Measurements from ENCODE around the gene FAM20C. TPM values are rescaled to one million over a fixed set of nuclear protein-coding genes. Genes with fewer than 3 reads are reported as not detected.

FAM20C gene
- total and polyA plus RNA-seq, 10 of the 15 experiments (the other 5 are each of a cell fraction or from before 2014, with no cell fraction given): 0.44 TPM; not detected in 9

- Histone ChIP-seq H3K79me2 (ENCODE audit: control insufficient read depth, insufficient read depth, low read length) (no peaks in the 10 kb centered on the region), H3K4me2 (ENCODE audit: control insufficient read depth, insufficient read depth) (no peak overlapping the region), H2AFZ (ENCODE audit: control insufficient read depth, low read depth, low read length) (no peak overlapping the region), H3K27ac (ENCODE audit: control insufficient read depth, insufficient read depth) (no peak overlapping the region), H3K27me3 (replicated peaks in 1 of 2; ENCODE audit: control insufficient read depth in 2 of 2, insufficient read depth in 2 of 2, low read length in 1 of 2) (no peaks in the 10 kb centered on the region), H3K9me3 (replicated peaks; ENCODE audit: control insufficient read depth, insufficient read depth, low read length) (no peaks in the 10 kb centered on the region), H3K4me1 (ENCODE audit: control insufficient read depth, insufficient read depth, low read length) (no peaks in the 10 kb centered on the region), H3K9ac (ENCODE audit: control insufficient read depth, insufficient read depth, low read length) (no peak overlapping the region), H3K4me3 (no peak overlapping the region), H3K36me3 (ENCODE audit: control insufficient read depth in 2 of 2, insufficient read depth in 2 of 2, low read length in 1 of 2) (no peaks in the 10 kb centered on the region; a peak in 1 of 4 replicates), H4K20me1 (ENCODE audit: control insufficient read depth, insufficient read depth) (no peaks in the 10 kb centered on the region)
- no TSS peak for BruUV-seq (replicated peaks)
- intact Hi-C loops (cut with micrococcal nuclease; ENCODE audit: unreplicated experiment): no loop called here
- in situ Hi-C loops (cut with MboI): no loop called here
- FAIRE-seq: no peak
- ATAC-seq: no peak
- SMC1A ChIA-PET (ENCODE audit: uncharacterized antibody, unreplicated experiment): no interaction called here
- WGBS (ENCODE audit: insufficient coverage, insufficient replicate concordance, low lambda C conversion rate, missing lambda C conversion rate): 57% methylated on average over 23 of the region's 29 CpGs
- RAD21 ChIA-PET (ENCODE audit: unreplicated experiment): no interaction called here
- CTCF ChIA-PET: no interaction called here
- no peak for TF ChIP-seq IRF5 (IDR thresholded peaks at IDR 0.05; ENCODE audit: borderline replicate concordance)
- no peak for TF ChIP-seq ATF3 (IDR thresholded peaks at IDR 0.05; ENCODE audit: borderline replicate concordance, extremely low read depth, low read depth, low read length)
- TF ChIP-seq HDGF (IDR thresholded peaks at IDR 0.05): no peak
- no peak for TF ChIP-seq BACH1 (IDR thresholded peaks at IDR 0.05; ENCODE audit: borderline replicate concordance)
- DNase-seq (ENCODE audit: low read depth, low spot score): no peak
- POLR2A ChIA-PET: no interaction called here
Observed at GRCh38 chr7:173209-173918, 19.0 kb upstream of the FAM20C start.

GRCh38 chr7:174716-175115 lies 17.7 kb upstream of the FAM20C start:
- TF ChIP-seq BHLHE40 (IDR thresholded peaks at IDR 0.05; ENCODE audit: borderline replicate concordance in 1 of 2, low read depth in 2 of 2, low read length in 1 of 2) (no peak), STAT3 (IDR thresholded peaks at IDR 0.05; ENCODE audit: low read depth, low read length) (no peak), HDGF (IDR thresholded peaks at IDR 0.05) (no peak), RFX5 (IDR thresholded peaks at IDR 0.05; ENCODE audit: low read depth, low read length) (no peak), CREM (IDR thresholded peaks at IDR 0.05; ENCODE audit: low read depth) (no peak), IRF4 (IDR thresholded peaks at IDR 0.05; ENCODE audit: low read depth, low read length) (no peak), ZZZ3 (IDR thresholded peaks at IDR 0.05; ENCODE audit: control insufficient read depth, insufficient read length, low read depth) (no peak), IRF5 (IDR thresholded peaks at IDR 0.05; ENCODE audit: borderline replicate concordance) (no peak), TCF12 (IDR thresholded peaks at IDR 0.05; ENCODE audit: low read depth, low read length) (no peak), SRF (IDR thresholded peaks at IDR 0.05; ENCODE audit: low read depth in 2 of 2, low read length in 2 of 2) (no peak)
- Histone ChIP-seq H3K36me3 (ENCODE audit: control insufficient read depth in 2 of 2, insufficient read depth in 2 of 2, low read length in 1 of 2) (no peaks in the 10 kb centered on the region; a peak in 1 of 4 replicates), H3K4me3 (no peak overlapping the region), H3K4me2 (ENCODE audit: control insufficient read depth, insufficient read depth) (no peak overlapping the region), H3K9me3 (replicated peaks; ENCODE audit: control insufficient read depth, insufficient read depth, low read length) (no peaks in the 10 kb centered on the region), H3K4me1 (ENCODE audit: control insufficient read depth, insufficient read depth, low read length) (no peaks in the 10 kb centered on the region), H2AFZ (ENCODE audit: control insufficient read depth, low read depth, low read length) (no peak overlapping the region), H3K9ac (ENCODE audit: control insufficient read depth, insufficient read depth, low read length) (no peak overlapping the region), H4K20me1 (ENCODE audit: control insufficient read depth, insufficient read depth) (no peaks in the 10 kb centered on the region), H3K27ac (ENCODE audit: control insufficient read depth, insufficient read depth) (no peak overlapping the region), H3K79me2 (ENCODE audit: control insufficient read depth, insufficient read depth, low read length) (no peaks in the 10 kb centered on the region), H3K27me3 (replicated peaks in 1 of 2; ENCODE audit: control insufficient read depth in 2 of 2, insufficient read depth in 2 of 2, low read length in 1 of 2) (no peaks in the 10 kb centered on the region)
- intact Hi-C loops (cut with micrococcal nuclease; ENCODE audit: unreplicated experiment) (no loop called here), in situ Hi-C loops (cut with MboI) (no loop called here)
- FAIRE-seq: no peak
- POLR2A ChIA-PET: no interaction called here
- SMC1A ChIA-PET (ENCODE audit: uncharacterized antibody, unreplicated experiment): no interaction called here
- CTCF ChIA-PET: no interaction called here
- ATAC-seq: no peak
- no TSS peak for BruUV-seq (replicated peaks)
- DNase-seq (ENCODE audit: low read depth, low spot score): no peak
- WGBS (ENCODE audit: insufficient coverage, insufficient replicate concordance, low lambda C conversion rate, missing lambda C conversion rate): 13% methylated on average over 2 of the region's 2 CpGs
- RAD21 ChIA-PET (ENCODE audit: unreplicated experiment): no interaction called here
